HL-60/S4 (cell line): ENCODE measurements around the gene BCL2.

Source experiments
- in situ Hi-C: fragments of 300-500 bp; cut with MboI; formaldehyde crosslinking; loops from 2 replicates; pipeline ENCODE4 v1.14.3; 2022; ENCODE audit warnings: low sequenced_read_pairs

BCL2 gene

GRCh38 chr18:63148449-63149301, 170.9 kb downstream of the BCL2 start:
- in situ Hi-C loops: loop anchor here (25.0 kb wide), 1 partner anchor 164 kb away; the partner anchor contains the start of gene BCL2

DNA sequence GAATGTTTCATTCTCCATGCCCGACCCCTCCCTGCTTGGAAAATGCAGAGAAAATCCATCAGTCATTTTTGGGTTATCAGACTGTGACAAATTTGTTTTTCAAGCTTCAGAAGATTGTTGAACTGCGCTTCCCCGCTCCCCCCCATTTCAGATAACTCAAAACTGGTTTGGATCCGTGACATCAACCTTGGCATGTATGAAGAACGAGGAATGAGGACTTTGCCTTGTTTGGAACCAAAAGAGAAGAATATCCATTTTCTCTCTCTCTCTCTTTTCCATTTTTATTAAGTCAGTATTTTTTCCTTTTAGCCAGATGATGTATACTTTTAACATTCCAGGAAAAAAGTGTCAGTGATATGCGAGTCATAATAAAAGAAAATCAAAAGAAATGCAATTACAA, 171.6 kb downstream of the BCL2 start:
- in situ Hi-C loops: loop anchor here (25.0 kb wide), 1 partner anchor 164 kb away; the partner anchor contains the start of gene BCL2

GRCh38 chr18:63146828-63147409, 172.7 kb downstream of the BCL2 start:
- in situ Hi-C loops: loop anchor here (25.0 kb wide), 1 partner anchor 165 kb away; the partner anchor contains the start of gene BCL2

DNA sequence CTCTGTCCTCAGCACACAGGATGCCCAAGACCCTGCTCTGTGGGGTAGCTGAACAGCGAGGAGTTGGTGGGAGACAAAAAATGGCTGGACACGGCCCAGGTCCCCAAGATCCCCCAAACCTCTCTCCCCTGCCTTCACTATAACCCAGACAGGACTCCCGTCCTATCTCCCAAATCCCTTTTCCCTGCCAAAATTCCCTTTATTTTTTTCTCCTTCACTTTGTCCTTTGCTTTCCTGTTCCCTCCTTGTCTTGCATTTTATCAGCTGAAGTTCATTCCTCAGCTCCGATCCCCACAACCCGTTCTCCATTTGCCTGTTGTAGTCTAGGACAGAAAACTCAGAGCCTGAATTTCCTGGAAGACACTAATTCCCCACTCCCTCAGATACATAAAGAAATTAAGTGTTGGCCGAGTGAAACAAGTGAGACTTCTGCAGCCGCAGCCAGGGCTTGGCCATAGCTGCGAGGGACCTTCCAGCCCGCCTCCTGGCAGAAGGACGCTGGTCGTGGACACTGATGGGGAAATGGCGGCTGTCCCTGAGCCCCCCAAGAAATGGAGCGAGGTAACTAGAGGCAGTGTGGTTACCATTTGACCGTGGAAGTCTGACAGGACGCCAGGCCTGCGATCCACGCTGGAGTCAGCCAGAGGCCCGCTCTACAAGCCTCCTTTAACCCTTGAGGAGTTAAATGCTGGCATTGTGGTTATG, 173.6 kb downstream of the BCL2 start:
- in situ Hi-C loops: loop anchor here (25.0 kb wide), 1 partner anchor 166 kb away; the partner anchor contains the start of gene BCL2

DNA sequence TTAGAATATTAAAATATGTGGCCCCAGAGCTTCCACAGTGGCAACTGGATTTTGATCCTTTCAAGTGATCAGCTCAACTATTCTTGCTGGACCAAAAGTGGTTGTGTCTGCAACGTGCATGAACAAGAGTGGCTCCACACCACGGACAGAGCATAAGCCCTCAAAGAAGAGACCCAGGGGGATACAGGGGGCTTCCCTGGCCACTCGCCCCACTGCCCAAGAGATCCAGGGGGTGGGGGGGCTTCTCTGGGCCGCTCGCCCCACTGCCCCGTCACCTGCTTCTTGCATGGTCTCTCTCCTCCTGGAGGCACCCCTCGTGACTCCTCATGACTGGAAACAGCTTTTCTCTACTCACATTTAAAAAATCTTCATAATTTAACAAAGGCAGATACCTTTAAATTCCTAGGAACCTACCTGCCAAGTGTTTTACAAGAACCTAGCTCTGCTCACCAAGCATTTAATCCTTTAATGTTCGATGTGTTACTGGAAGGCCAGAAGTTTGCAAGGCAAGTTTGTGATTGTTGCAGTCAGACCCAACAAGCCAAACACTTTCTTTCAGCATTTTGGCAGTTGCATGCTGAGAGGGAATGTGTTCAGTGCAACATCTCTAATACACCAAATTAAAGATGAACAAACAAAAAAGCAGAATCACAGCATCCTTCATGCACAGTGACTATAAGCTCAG, 174.3 kb downstream of the BCL2 start:
- in situ Hi-C loops: loop anchor here (25.0 kb wide), 1 partner anchor 167 kb away; the partner anchor contains the start of gene BCL2

- in situ Hi-C loops: loop anchor here (25.0 kb wide), 1 partner anchor 168 kb away; the partner anchor contains the start of gene BCL2
Measured at GRCh38 chr18:63144748-63145147, 174.8 kb downstream of the BCL2 start.

DNA sequence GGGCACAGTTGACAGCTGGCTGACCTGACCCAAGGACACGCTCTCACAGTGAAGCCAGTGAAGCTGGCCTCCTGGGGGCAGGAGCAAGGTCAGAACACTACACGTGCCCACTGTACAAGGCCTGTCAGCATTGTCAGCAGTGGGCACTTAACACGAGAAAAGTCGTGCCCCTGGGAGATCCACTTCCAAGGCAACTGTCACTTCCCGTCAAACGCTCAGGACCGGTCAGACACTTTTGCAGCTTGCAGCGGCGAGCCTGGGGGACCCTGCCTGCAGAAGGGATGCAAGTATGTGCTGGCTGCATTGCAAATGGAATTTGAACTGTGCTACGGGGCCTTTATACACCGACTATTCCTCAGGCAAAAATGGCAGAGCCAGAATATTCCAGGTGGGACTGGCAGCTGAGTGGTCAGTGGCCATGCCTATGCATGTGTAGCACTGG, 176.2 kb downstream of the BCL2 start:
- in situ Hi-C loops: loop anchor here (25.0 kb wide), 1 partner anchor 169 kb away; the partner anchor contains the start of gene BCL2

- in situ Hi-C loops: loop anchor here (25.0 kb wide), 1 partner anchor 170 kb away; the partner anchor contains the start of gene BCL2
Measured at GRCh38 chr18:63142594-63143225, 176.9 kb downstream of the BCL2 start.

GRCh38 chr18:63141778-63142176, 177.8 kb downstream of the BCL2 start:
- in situ Hi-C loops: loop anchor here (25.0 kb wide), 1 partner anchor 171 kb away; the partner anchor contains the start of gene BCL2

- in situ Hi-C loops: loop anchor here (25.0 kb wide), 1 partner anchor 171 kb away; the partner anchor contains the start of gene BCL2
Measured at GRCh38 chr18:63140997-63141777, 178.4 kb downstream of the BCL2 start.

DNA sequence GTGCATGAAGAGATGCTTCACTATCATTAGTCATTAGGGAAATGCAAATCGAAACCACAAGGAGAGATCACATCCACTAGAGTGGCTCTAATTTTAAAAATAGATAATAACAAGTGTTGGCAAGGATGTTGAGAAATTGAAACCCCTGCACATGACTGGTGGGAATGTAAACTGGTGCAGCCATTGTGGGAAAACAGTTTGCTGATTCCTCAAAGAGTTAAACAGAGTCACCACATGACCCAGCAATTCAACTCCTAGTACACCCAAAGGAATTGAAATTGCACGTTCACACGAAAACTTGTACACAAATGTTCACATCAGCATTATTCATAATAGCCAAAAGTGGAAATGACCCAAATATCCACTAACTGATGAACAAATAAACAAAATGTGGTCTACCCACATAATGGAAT, 179.5 kb downstream of the BCL2 start:
- in situ Hi-C loops: loop anchor here (25.0 kb wide), 1 partner anchor 172 kb away; the partner anchor contains the start of gene BCL2

- in situ Hi-C loops: loop anchor here (25.0 kb wide), 1 partner anchor 174 kb away; the partner anchor contains the start of gene BCL2
Measured at GRCh38 chr18:63138436-63139340, 180.9 kb downstream of the BCL2 start.

GRCh38 chr18:63137999-63138435, 181.6 kb downstream of the BCL2 start:
- in situ Hi-C loops: loop anchor here (25.0 kb wide), 1 partner anchor 174 kb away; the partner anchor contains the start of gene BCL2

- in situ Hi-C loops: loop anchor here (25.0 kb wide), 1 partner anchor 177 kb away; the partner anchor contains the start of gene BCL2
Measured at GRCh38 chr18:63135101-63135500, 184.5 kb downstream of the BCL2 start.

DNA sequence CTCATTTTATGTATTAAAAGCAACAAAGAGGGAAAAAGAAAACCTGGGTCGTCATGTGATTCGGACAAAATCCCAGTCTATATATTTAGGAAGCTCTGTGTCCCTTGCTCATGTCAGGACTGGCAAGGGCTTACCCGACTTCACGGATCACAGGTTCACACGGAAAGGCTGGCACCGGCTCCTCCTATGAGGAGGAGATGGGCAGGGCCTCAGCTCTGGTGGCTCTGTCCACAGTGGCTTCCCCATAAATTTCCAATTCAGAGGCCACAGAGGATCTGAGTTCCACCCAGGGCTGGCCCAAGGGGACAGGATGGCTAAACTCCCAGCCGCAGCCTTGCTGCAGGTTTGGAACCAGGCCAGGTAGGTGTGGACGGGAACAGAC, 186.8 kb downstream of the BCL2 start:
- in situ Hi-C loops: loop anchor here (25.0 kb wide), 1 partner anchor 179 kb away; the partner anchor contains the start of gene BCL2

- in situ Hi-C loops: loop anchor here (25.0 kb wide), 1 partner anchor 180 kb away; the partner anchor contains the start of gene BCL2
Measured at GRCh38 chr18:63131959-63132818, 187.4 kb downstream of the BCL2 start.
